Lower lobe of right lung (tissue), 2 donors: ENCODE results near the gene HAGHL. TPM values are rescaled to one million over a fixed set of nuclear protein-coding genes. Genes with fewer than 3 reads are reported as not detected.

Source experiments
- ATAC-seq, 2 donors: fragments of 200-7000 bp; cut with Tn5 transposase; one replicate each; pipeline ENCODE4 v1.9.1; 2020 to 2022; ENCODE audit warnings: mild to moderate bottlenecking in 2 of 2, moderate library complexity in 2 of 2
- DNase-seq: peaks from one replicate; pipeline ENCODE4 v3.0.0-alpha.2; 2020
- H3K27ac ChIP-seq: fragments of 200-600 bp; one replicate; pipeline ENCODE4 v1.8.0; 2022
- H3K27me3 ChIP-seq: fragments of 200-600 bp; one replicate; pipeline ENCODE4 v1.8.0; 2022; ENCODE audit warnings: low read depth
- H3K36me3 ChIP-seq: fragments of 200-600 bp; one replicate; pipeline ENCODE4 v1.8.0; 2022; ENCODE audit warnings: mild to moderate bottlenecking
- H3K4me1 ChIP-seq: fragments of 200-600 bp; one replicate; pipeline ENCODE4 v1.8.0; 2022
- H3K4me3 ChIP-seq: fragments of 200-600 bp; one replicate; pipeline ENCODE4 v1.8.0; 2022; ENCODE audit warnings: mild to moderate bottlenecking
- H3K9me3 ChIP-seq: fragments of 200-600 bp; one replicate; pipeline ENCODE4 v1.8.0; 2022
- intact Hi-C: fragments of 100-400 bp; cut with DNase I; formaldehyde crosslinking; loops from one replicate; pipeline ENCODE4 v1.11.0; 2022
- total RNA-seq: library from RNA; stranded (reverse); fragmentation: NEBNext Ultra II Directional; extraction: Animal tissue kit (Norgen Biotek cat#: 25700); gene quantifications from one replicate; pipeline ENCODE4 v1.2.1, GENCODE V29; 2021
- TF ChIP-seq, protein P1 (sequence below): fragments of 200-600 bp; IDR thresholded peaks from one replicate; pipeline ENCODE4 v1.8.0; 2022; ENCODE audit warnings: antibody characterized with exemption, mild to moderate bottlenecking
- donor health status: DM: no; HTN: yes; CAD: no; lungs with severe emphysema.

Gene HAGHL
- total RNA-seq, 1 donor from 2014 or later: 15.6 TPM

DNA sequence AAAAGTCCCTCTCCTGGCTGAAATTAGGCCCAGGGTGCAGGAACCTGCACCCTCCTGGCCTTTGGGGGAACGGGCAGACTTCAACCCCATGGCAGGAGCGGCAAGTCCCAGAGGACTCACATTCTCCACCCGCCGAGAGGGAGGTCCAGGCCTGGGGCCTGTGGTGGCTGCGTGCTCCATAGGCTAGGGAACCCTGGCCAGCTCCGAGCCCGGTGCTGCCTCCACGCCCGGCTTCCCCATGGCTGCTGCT is 793 bp upstream of the HAGHL start:
- DNase-seq (no peak), ATAC-seq (no peak)
- Histone ChIP-seq H3K9me3 (no peaks in the 10 kb centered on the region), H3K27ac (no peak overlapping the region), H3K4me3 (peak overlapping the region; percentile 58), H3K27me3 (peaks cover 31% of the 10 kb centered on the region), H3K4me1 (peaks cover 32% of the 10 kb centered on the region), H3K36me3 (peaks cover 5% of the 10 kb centered on the region)
- intact Hi-C loops: no loop called here
- TF ChIP-seq, protein P1, sequence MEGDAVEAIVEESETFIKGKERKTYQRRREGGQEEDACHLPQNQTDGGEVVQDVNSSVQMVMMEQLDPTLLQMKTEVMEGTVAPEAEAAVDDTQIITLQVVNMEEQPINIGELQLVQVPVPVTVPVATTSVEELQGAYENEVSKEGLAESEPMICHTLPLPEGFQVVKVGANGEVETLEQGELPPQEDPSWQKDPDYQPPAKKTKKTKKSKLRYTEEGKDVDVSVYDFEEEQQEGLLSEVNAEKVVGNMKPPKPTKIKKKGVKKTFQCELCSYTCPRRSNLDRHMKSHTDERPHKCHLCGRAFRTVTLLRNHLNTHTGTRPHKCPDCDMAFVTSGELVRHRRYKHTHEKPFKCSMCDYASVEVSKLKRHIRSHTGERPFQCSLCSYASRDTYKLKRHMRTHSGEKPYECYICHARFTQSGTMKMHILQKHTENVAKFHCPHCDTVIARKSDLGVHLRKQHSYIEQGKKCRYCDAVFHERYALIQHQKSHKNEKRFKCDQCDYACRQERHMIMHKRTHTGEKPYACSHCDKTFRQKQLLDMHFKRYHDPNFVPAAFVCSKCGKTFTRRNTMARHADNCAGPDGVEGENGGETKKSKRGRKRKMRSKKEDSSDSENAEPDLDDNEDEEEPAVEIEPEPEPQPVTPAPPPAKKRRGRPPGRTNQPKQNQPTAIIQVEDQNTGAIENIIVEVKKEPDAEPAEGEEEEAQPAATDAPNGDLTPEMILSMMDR: no peak

DNA sequence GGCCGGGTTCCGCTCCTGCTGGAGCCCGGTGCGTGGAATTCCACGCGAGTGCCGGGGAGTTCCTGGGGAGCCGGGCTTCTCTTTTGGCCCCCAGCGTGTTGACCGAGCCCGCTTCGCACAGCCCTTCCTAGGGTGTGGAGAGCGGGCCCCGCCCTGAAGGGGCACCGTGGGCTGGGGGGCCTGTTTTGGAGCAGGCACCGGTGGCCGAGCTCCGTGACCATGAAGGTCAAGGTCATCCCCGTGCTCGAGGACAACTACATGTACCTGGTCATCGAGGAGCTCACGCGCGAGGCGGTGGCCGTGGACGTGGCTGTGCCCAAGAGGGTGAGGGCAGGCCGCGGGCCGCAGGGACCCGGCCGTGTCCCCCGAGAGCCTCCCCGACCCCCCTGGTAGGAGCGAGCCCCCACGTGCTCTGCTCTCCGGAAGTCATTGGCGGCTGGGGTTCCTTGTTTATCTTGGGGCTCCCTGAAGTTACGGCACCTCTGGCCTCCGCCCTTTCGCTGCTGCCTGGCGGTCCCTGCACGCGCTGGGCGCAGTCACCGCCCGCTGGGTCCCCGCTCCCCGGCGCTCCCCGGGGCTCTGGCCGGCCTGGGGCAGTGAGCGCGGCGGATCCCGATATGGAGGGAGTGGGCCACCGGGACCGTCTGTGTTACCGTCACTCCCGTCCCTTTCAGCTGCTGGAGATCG is 528 bp downstream of the HAGHL start:
- peak; percentile 2 to 15 for ATAC-seq
- Histone ChIP-seq H3K27me3 (peaks cover 31% of the 10 kb centered on the region), H3K36me3 (peaks cover 9% of the 10 kb centered on the region), H3K27ac (peak overlapping the region; percentile 38), H3K4me3 (peak overlapping the region; percentile 58), H3K9me3 (no peaks in the 10 kb centered on the region), H3K4me1 (peaks cover 24% of the 10 kb centered on the region)
- no peak for DNase-seq
- intact Hi-C loops: no loop called here
- TF ChIP-seq, protein P1: no peak

DNA sequence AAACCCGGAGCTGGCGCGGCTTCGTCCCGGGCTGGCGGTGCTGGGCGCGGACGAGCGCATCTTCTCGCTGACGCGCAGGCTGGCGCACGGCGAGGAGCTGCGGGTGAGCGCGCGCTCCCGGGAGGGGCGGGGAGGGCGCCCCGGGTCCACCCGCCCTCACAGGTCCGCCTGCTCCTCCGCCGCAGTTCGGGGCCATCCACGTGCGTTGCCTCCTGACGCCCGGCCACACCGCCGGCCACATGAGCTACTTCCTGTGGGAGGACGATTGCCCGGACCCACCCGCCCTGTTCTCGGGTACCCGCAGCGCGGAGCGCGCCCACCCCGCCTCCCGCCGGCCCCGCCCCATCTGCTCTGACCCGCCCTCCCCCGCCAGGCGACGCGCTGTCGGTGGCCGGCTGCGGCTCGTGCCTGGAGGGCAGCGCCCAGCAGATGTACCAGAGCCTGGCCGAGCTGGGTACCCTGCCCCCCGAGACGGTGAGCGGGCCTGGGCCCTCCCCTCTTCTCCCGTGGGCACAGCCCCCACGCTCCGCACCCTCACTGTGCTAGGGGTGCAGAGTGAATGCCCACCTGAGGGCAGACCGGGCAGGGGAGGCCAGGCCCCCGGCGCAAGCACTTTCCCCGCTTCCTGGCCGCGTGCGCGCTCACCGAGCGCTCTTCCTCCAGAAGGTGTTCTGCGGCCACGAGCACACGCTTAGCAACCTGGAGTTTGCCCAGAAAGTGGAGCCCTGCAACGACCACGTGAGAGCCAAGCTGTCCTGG is 1.4 kb downstream of the HAGHL start:
- TF ChIP-seq, protein P1: no peak
- peaks cover 24% of the 10 kb centered on the region for H3K4me1 ChIP-seq
- DNase-seq: peak; percentile 81
- H3K36me3 ChIP-seq: peaks cover 12% of the 10 kb centered on the region
- ATAC-seq: peak; percentile 61
- H3K27me3 ChIP-seq: peaks cover 31% of the 10 kb centered on the region
- intact Hi-C loops: no loop called here
- peak overlapping the region; percentile 58 for H3K4me3 ChIP-seq
- H3K9me3 ChIP-seq: no peaks in the 10 kb centered on the region
- H3K27ac ChIP-seq: no peak overlapping the region

DNA sequence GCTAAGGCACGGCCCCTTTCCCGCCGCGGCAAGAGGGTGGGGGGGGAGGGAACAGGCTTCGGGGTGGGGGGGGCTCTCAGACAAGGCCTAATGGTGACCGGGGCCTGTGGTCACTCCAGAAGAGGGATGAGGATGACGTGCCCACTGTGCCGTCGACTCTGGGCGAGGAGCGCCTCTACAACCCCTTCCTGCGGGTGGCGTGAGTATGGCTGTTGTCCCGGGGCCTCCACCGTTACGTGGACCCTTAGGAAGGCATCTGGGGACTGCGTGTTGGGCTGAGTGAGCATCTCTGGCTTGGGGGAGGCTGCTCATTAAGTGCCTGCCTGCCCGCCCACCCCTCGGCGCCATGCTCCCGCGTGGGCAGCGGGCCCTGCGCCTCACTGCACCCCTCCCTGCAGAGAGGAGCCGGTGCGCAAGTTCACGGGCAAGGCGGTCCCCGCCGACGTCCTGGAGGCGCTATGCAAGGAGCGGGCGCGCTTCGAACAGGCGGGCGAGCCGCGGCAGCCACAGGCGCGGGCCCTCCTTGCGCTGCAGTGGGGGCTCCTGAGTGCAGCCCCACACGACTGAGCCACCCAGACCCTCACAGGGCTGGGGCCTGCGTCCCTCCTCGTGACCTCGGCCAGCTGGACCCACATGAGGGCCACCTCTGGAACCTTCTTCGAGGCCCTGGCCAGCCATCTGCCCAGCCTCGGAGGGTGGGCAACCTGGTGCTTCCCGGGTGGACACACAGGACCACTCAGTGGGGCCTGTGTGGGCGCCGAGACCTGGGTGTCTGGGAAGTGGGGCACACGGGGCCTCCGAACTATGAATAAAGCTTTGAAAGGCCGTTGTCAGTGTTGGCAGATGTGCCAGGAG is 2.2 kb downstream of the HAGHL start:
- peak overlapping the region; percentile 58 for H3K4me3 ChIP-seq

More for the DNA sequence above, 2.2 kb downstream of the HAGHL start:
- ATAC-seq: no peak
- no peaks in the 10 kb centered on the region for H3K9me3 ChIP-seq
- H3K36me3 ChIP-seq: peaks cover 20% of the 10 kb centered on the region
- H3K27ac ChIP-seq: no peak overlapping the region
- TF ChIP-seq, protein P1: no peak
- intact Hi-C loops: no loop called here
- DNase-seq: no peak
- H3K4me1 ChIP-seq: peaks cover 24% of the 10 kb centered on the region
- peaks cover 31% of the 10 kb centered on the region for H3K27me3 ChIP-seq
